Liver (tissue), 9 donors: ENCODE data around the gene ENTPD1. TPM values are rescaled to one million over a fixed set of nuclear protein-coding genes. Genes with fewer than 3 reads are reported as not detected.
"Not testable (repeated sequence)": the region's sequence is repeated elsewhere in the genome, so short reads cannot be mapped to it uniquely, and the experiment has no call there.

Source experiments
- DNase-seq: peaks from one replicate; pipeline ENCODE4 v3.0.0-alpha.2; 2017; ENCODE audit warnings: low spot score
- H3K27ac ChIP-seq, 2 donors: one replicate each; pipeline ENCODE4 v1.7.0; 2013; ENCODE audit warnings: inconsistent platforms in 2 of 2, low read length in 2 of 2, control low read depth in 1 of 2, low read depth in 1 of 2, mild to moderate bottlenecking in 1 of 2
- H3K27me3 ChIP-seq, 4 donors: one replicate each; pipeline versions ENCODE4 v1.6.1 to v1.7.0; 2013; ENCODE audit warnings: low read length in 3 of 4, inconsistent platforms in 1 of 4, mild to moderate bottlenecking in 1 of 4, moderate library complexity in 1 of 4; ENCODE audit not compliant: control insufficient read depth in 4 of 4, insufficient read depth in 4 of 4
- H3K36me3 ChIP-seq, 4 donors: one replicate each; pipeline versions ENCODE4 v1.6.1 to v1.7.0; 2013; ENCODE audit warnings: low read length in 3 of 4, mild to moderate bottlenecking in 3 of 4, low read depth in 1 of 4, moderate library complexity in 1 of 4; ENCODE audit not compliant: control insufficient read depth in 4 of 4, insufficient read depth in 3 of 4
- H3K4me1 ChIP-seq, 4 donors: one replicate each; pipeline versions ENCODE4 v1.6.1 to v1.7.0; 2013; ENCODE audit warnings: low read length in 3 of 4, mild to moderate bottlenecking in 3 of 4, moderate library complexity in 1 of 4; ENCODE audit not compliant: control insufficient read depth in 4 of 4, insufficient read depth in 4 of 4
- H3K4me3 ChIP-seq, 3 donors: one replicate each; pipeline versions ENCODE4 v1.6.1 to v1.7.0; 2013; ENCODE audit warnings: low read length in 3 of 3, control low read depth in 1 of 3, low read depth in 1 of 3, mild to moderate bottlenecking in 1 of 3
- H3K9ac ChIP-seq, 2 donors: one replicate each; pipeline ENCODE4 v1.7.0; 2013; ENCODE audit warnings: low read length in 2 of 2, mild to moderate bottlenecking in 2 of 2, moderate library complexity in 2 of 2, control low read depth in 1 of 2, low read depth in 1 of 2
- H3K9me3 ChIP-seq, 4 donors: one replicate each; pipeline versions ENCODE4 v1.6.1 to v1.7.0; 2013; ENCODE audit warnings: low read length in 3 of 4; ENCODE audit not compliant: control insufficient read depth in 4 of 4
- FOXA2 ChIP-seq: IDR thresholded peaks from 2 replicates; pipeline ENCODE4 v1.6.1; 2016; ENCODE audit warnings: antibody characterized with exemption
- GABPA ChIP-seq, 2 donors: IDR thresholded peaks in 1 of 2; conservative IDR thresholded peaks in 1 of 2; 2 replicates each; pipeline ENCODE4 v1.6.1; 2016; ENCODE audit warnings: antibody characterized with exemption in 2 of 2, mild to moderate bottlenecking in 1 of 2, moderate library complexity in 1 of 2
- HNF4A ChIP-seq, 2 donors: conservative IDR thresholded peaks; 2 replicates each; pipeline ENCODE4 v1.6.1; 2016; ENCODE audit warnings: antibody characterized with exemption in 2 of 2, mild to moderate bottlenecking in 2 of 2
- HNF4G ChIP-seq: IDR thresholded peaks from 2 replicates; pipeline ENCODE4 v1.6.1; 2016; ENCODE audit warnings: antibody characterized with exemption
- JUND ChIP-seq, 2 donors: IDR thresholded peaks; 2 replicates each; pipeline ENCODE4 v1.6.1; 2016; ENCODE audit warnings: antibody characterized with exemption in 2 of 2
- NR2F2 ChIP-seq: IDR thresholded peaks from 2 replicates; pipeline ENCODE4 v1.6.1; 2016; ENCODE audit warnings: antibody characterized with exemption
- RAD21 ChIP-seq, 2 donors: IDR thresholded peaks; 2 replicates each; pipeline ENCODE4 v1.6.1; 2016; ENCODE audit warnings: antibody characterized with exemption in 2 of 2, mild to moderate bottlenecking in 2 of 2
- REST ChIP-seq: IDR thresholded peaks from 2 replicates; pipeline ENCODE4 v1.6.1; 2016; ENCODE audit warnings: antibody characterized with exemption, mild to moderate bottlenecking
- RXRA ChIP-seq, 2 donors: IDR thresholded peaks; 2 replicates each; pipeline ENCODE4 v1.6.1; 2017 to 2018; ENCODE audit warnings: antibody characterized with exemption in 2 of 2, mild to moderate bottlenecking in 1 of 2
- SP1 ChIP-seq: IDR thresholded peaks from 2 replicates; pipeline ENCODE4 v1.6.1; 2018; ENCODE audit warnings: antibody characterized with exemption, mild to moderate bottlenecking
- YY1 ChIP-seq: IDR thresholded peaks from 2 replicates; pipeline ENCODE4 v1.6.1; 2016; ENCODE audit warnings: antibody characterized with exemption, mild to moderate bottlenecking
- WGBS: extraction: QIAGEN DNeasy Blood & Tissue Kit; methylation state at CpG from one replicate; pipeline ENCODE4 v1.1.7; 2013; 5-methylcytosine and 5-hydroxymethylcytosine counted together
- polyA plus RNA-seq, 2 donors: library from polyadenylated mRNA; stranded (reverse) in 1 of 2; unstranded in 1 of 2; fragments of 200-250 nt in 1 of 2; fragments of >200 nt in 1 of 2; fragmentation: Nextera tagmentation in 1 of 2; extraction: Ambion mirVana in 1 of 2; gene quantifications; one replicate each; pipeline versions ENCODE4 v1.2.1 to v1.2.3, GENCODE V29; 2013 to 2015
- total RNA-seq, 2 donors: library from RNA; depleted of rRNA; stranded (reverse); fragments of >200 nt; gene quantifications; one replicate each; pipeline ENCODE4 v1.2.3, GENCODE V29; 2014
- TF ChIP-seq, protein P1 (sequence below): fragments of 150-350 bp; IDR thresholded peaks from 2 replicates; pipeline ENCODE4 v1.5.1; 2017; ENCODE audit warnings: improper control_type of control experiment, low read depth, low read length; ENCODE audit not compliant: missing input control
- TF ChIP-seq, protein P2 (sequence below): IDR thresholded peaks from 2 replicates; pipeline ENCODE4 v1.6.1; 2016; ENCODE audit warnings: antibody characterized with exemption
- TF ChIP-seq, protein P3 (sequence below): IDR thresholded peaks from 2 replicates; pipeline ENCODE4 v1.6.1; 2016; ENCODE audit warnings: antibody characterized with exemption
- donor health status: healthy.
- donor health status: healthy.
- donor health status: healthy.
- donor health status: healthy.
- donor health status: healthy.

The ENTPD1 gene
- total and polyA plus RNA-seq, 4 donors: 2.1 to 8.0 (median 4.3) TPM

- Histone ChIP-seq H3K4me1 (no peaks in the 10 kb centered on the region), H3K36me3 (no peaks in the 10 kb centered on the region), H3K9ac (no peak overlapping the region), H3K4me3 (no peak overlapping the region), H3K9me3 (peaks cover 0 to 2% (median 0%) of the 10 kb centered on the region in 4 donors), H3K27me3 (no peaks in the 10 kb centered on the region), H3K27ac (no peak overlapping the region)
- no peak for DNase-seq
- TF ChIP-seq HNF4G (no peak), RXRA (IDR thresholded peaks at IDR 0.05) (no peak), REST (no peak), NR2F2 (peak; percentile 66), SP1 (no peak), JUND (IDR thresholded peaks at IDR 0.05) (no peak), FOXA2 (no peak), RAD21 (IDR thresholded peaks at IDR 0.05) (peak in 1 of 2 donors; percentile 4)
- TF ChIP-seq, protein P1, sequence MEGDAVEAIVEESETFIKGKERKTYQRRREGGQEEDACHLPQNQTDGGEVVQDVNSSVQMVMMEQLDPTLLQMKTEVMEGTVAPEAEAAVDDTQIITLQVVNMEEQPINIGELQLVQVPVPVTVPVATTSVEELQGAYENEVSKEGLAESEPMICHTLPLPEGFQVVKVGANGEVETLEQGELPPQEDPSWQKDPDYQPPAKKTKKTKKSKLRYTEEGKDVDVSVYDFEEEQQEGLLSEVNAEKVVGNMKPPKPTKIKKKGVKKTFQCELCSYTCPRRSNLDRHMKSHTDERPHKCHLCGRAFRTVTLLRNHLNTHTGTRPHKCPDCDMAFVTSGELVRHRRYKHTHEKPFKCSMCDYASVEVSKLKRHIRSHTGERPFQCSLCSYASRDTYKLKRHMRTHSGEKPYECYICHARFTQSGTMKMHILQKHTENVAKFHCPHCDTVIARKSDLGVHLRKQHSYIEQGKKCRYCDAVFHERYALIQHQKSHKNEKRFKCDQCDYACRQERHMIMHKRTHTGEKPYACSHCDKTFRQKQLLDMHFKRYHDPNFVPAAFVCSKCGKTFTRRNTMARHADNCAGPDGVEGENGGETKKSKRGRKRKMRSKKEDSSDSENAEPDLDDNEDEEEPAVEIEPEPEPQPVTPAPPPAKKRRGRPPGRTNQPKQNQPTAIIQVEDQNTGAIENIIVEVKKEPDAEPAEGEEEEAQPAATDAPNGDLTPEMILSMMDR: no peak
- TF ChIP-seq, protein P2, sequence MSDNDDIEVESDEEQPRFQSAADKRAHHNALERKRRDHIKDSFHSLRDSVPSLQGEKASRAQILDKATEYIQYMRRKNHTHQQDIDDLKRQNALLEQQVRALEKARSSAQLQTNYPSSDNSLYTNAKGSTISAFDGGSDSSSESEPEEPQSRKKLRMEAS: no peak
- TF ChIP-seq, protein P3, sequence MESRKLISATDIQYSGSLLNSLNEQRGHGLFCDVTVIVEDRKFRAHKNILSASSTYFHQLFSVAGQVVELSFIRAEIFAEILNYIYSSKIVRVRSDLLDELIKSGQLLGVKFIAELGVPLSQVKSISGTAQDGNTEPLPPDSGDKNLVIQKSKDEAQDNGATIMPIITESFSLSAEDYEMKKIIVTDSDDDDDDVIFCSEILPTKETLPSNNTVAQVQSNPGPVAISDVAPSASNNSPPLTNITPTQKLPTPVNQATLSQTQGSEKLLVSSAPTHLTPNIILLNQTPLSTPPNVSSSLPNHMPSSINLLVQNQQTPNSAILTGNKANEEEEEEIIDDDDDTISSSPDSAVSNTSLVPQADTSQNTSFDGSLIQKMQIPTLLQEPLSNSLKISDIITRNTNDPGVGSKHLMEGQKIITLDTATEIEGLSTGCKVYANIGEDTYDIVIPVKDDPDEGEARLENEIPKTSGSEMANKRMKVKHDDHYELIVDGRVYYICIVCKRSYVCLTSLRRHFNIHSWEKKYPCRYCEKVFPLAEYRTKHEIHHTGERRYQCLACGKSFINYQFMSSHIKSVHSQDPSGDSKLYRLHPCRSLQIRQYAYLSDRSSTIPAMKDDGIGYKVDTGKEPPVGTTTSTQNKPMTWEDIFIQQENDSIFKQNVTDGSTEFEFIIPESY: no peak
Observed at GRCh38 chr10:95767884-95768556, 12.1 kb downstream of the ENTPD1 start.

DNA sequence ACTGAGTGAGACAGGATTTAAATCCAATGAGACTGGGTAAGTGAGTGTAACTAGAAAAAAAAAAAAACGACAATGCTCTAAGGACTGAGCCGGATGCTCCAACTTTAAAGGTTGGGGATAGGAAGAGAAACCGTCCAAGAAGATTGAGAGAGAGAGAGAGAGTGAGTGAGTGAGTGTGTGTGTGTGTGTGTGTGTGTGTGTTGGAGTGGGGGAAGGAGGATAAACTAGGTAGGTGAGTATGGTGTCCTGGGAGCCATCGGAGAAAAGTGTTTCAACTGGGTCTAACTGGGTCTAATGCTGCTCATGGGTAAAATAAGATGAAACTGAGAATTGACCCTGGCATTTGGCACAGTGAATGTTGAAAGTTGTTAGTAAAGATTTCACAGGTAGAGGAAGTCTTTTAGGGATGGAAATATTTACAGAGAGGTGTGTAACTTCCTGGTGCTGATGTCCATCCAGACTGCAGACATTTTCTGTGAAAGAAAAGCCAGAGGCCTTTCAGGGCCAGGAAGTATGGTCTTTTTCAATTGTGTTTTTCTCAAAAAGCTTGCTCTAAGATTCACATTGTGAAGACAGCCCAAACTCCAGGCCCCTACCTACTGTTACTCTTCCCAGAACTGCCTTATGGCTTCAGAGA lies 14.2 kb downstream of the ENTPD1 start:
- Histone ChIP-seq H3K4me1 (no peaks in the 10 kb centered on the region), H3K9me3 (peaks cover 0 to 2% (median 0%) of the 10 kb centered on the region in 4 donors), H3K27ac (no peak overlapping the region), H3K4me3 (no peak overlapping the region), H3K36me3 (no peaks in the 10 kb centered on the region), H3K9ac (no peak overlapping the region), H3K27me3 (no peaks in the 10 kb centered on the region)
- 91% methylated on average over 4 of the region's 4 CpGs for WGBS
- TF ChIP-seq GABPA (IDR thresholded peaks at IDR 0.05 in 1 of 2, conservative IDR thresholded peaks at IDR 0.05 in 1 of 2) (no peak), HNF4A (conservative IDR thresholded peaks at IDR 0.05) (no peak), YY1 (no peak), JUND (IDR thresholded peaks at IDR 0.05) (no peak), SP1 (no peak)
- TF ChIP-seq, protein P1: no peak
- TF ChIP-seq, protein P3: no peak
- no peak for DNase-seq

- not testable (repeated sequence) for H3K9ac ChIP-seq, H3K27ac ChIP-seq, DNase-seq, H3K27me3 ChIP-seq, H3K9me3 ChIP-seq, H3K36me3 ChIP-seq, H3K4me1 ChIP-seq, H3K4me3 ChIP-seq
- WGBS: 85% methylated on average over 2 of the region's 2 CpGs
Observed at GRCh38 chr10:95773454-95773853, 17.5 kb downstream of the ENTPD1 start.
